Measurements from ENCODE around the gene CNTN1.

- no peak for TF ChIP-seq POLR2A (IDR thresholded peaks at IDR 0.05)
- no peak for TF ChIP-seq CTCF (IDR thresholded peaks at IDR 0.05)
These were observed 260.8 kb downstream of the CNTN1 start for GRCh38 chr12:40953076-40953475.

All from Peyer's patch (tissue), 4 donors.